GM10847 (cell line): ENCODE measurements around the gene PAM16.

ENCODE experiments used
- POLR2A ChIP-seq: IDR thresholded peaks from 2 replicates; pipeline ENCODE4 v1.6.1; 2011; ENCODE audit not compliant: insufficient read length; ENCODE audit errors: extremely low read depth

The PAM16 gene

DNA sequence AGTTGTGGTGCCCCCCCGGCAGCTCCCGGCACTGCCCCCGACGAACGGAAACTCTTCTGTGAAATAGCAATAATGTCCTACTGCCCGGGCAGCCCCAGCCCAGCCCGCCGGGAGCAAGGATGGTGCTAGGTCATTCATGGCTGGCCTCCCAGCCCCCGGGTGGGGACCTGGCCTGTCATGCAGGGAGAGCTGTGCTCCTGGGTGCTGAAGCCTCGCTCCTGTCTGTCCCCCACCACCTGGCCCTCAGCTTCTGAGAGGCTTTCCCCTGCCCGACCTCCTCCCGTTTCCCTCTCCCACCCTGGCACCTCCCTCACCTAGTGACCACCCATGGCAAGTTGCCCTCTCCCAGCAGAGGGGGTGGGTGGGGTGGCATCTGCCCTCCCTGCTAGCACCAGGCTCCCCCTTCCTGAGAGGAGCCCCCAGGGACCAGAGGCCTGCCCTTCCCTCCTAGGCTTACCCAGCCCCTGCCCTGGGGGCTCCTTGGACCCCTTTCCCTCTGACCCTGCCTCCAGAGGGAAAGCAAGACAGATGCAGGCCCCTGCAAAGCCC lies 13.5 kb downstream of the PAM16 start:
- no peak for TF ChIP-seq POLR2A

- no peak for TF ChIP-seq POLR2A
Observed at GRCh38 chr16:4336701-4337539, 14.2 kb downstream of the PAM16 start.

DNA sequence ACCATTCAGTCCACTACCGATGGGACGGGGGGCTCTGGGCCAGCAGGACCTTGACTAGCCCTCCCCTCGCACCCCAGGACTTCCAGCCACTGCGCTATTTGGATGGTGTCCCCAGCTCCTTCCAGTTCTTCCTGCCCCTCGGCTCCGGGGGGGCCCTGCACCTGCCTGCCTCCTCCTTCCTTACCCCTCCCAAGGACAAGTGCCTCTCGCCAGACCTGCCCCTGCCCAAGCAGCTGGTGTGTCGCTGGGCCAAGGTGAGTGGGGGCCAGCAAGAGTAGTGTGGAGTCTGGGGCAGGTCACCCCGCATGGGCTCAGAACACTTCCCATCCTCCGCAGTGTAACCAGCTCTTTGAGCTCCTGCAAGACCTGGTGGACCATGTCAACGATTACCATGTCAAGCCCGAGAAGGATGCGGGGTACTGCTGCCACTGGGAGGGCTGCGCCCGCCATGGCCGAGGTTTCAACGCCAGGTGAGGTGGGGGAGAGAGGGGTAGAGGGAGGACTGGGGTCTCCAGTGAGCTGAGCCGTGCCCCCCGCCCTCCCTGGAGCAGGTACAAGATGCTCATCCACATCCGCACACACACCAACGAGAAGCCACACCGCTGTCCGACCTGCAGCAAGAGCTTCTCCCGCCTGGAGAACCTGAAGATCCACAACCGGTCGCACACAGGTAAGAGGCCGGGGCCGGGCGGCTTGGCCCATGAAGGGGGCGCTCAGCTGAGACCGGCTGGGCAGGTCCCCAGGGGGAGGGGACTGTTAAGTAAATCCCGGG lies 16.2 kb downstream of the PAM16 start:
- TF ChIP-seq POLR2A: no peak

- TF ChIP-seq POLR2A: no peak
Observed at GRCh38 chr16:4333308-4333638, 17.8 kb downstream of the PAM16 start.

GRCh38 chr16:4332623-4333307 lies 18.4 kb downstream of the PAM16 start:
- TF ChIP-seq POLR2A: no peak

DNA sequence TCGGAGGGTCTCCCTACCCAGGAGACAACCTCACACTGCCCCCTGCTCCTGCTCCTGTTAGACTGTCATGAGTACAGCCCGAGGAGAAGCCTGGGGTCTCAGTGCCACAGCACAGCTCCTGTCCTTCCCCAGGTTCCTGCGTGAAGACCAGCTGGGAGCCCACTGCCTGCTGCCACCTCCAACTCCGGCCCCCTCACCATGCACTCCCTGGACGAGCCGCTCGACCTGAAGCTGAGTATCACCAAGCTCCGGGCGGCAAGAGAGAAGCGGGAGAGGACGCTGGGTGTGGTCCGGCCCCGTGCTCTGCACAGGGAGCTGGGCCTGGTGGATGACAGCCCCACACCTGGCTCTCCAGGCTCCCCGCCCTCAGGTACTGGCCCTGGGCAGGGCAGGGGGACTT lies 19.0 kb downstream of the PAM16 start:
- TF ChIP-seq POLR2A: no peak

DNA sequence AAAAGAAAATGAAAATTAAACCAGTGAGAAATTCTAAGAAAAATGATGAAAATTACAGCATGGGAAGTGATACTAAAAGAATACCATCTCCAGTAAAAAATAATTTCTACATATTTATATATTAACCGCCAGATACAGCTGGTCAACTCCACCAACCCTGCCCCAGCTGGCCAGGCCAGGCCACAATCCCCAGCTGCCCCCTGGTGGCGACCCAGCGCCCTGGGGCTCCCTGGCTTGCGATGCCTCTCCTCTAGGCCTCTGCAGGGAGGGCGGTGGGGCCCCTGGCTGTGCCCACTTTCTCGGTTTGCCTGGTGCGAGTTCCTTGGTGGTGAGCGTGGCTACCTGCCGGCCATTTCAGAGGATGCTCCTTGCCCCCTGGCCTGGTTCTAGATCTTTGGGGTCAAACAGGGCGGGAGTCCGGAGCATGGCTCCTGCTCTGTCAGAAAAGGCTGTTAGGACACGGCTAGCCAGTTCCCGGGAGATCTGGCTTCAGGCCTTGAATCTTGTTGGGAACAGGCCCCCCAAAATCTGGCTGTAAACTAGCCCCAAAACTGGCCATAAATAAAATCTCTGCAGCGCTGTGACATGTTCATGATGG lies 20.7 kb downstream of the PAM16 start:
- no peak for TF ChIP-seq POLR2A

DNA sequence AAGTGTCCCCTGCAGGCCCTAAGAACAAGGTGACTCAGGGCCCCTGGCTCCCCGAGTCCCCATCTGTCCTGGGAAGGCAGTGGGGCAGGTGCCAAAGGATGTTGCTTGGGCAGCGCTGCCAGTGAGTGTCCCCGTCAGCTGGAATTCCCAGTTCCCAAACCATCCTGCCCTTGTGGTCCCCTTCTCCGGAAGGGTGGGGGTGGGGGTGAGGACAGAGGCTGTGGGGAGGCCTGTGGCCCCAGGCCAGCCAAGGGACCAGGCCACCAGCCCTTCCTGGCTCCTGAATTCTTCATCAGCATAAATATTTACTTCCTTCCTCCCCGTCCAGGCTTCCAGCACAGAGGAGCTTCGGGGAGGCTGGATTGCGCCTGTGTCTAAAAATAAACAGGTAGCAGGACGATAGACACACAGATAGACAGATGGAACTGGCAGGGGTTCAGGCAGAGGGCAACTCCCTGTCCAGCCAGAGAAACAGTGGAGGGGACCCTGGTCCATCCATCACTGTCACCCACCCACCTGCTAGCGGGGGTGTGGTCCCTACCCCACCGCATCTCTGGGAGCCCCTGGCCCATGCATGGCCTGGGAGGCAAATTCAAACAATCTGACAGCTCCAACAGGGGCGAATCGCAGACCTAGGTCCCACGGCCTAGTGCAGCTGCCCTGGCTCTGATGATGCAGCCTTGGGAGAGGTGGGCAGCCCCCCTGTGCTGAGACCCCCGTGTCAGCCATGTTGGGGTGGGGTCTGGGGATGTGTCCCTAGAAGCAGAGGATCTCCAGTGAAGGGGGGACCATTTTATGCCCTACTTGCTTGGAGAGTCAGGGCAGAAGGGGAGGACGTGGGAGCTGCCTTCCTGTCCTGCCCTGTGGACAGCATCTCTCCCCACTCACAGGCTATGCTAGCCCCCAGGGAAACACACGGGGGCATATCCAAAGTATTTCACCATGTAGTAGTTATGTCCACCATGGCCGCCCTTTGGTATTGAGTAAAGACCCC lies 22.0 kb downstream of the PAM16 start:
- no peak for TF ChIP-seq POLR2A

DNA sequence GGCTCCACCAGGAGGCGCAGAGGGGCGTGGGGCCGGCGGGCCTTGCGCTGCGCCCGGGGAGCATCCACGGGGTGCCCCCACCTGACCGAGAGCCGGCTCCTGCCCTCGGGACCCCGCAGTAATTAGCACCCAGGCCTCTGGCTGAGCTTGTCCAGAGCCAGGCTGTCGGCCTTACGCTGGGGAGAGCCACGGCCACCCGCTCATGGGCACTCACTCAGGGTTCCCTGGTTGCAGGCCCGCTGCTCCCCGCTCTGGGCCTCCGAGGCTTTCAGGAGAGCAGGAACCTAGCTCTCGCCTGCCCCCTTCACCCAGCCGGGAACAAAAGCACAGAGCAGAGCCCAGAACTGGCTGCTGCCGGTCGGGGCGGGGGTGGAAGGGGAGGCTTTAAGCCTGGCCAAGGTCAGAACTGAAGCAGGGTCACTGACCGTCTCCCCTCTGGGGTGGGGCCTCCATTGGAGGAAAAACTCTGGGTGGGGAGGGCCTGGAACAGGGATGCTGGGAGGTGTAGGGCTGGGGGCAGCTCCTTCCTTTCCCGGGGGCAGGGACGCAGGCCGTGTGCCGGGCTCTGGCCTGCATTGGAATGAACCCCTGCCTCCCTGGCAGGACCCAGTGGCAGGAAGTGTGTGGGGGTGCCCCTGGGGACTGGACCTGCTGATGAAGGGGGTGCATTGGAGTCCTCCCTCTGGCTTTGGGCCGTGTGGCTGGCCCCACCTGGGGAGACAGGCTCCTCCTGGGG lies 22.9 kb downstream of the PAM16 start:
- TF ChIP-seq POLR2A: no peak

GRCh38 chr16:4327386-4328045 lies 23.6 kb downstream of the PAM16 start:
- TF ChIP-seq POLR2A: no peak

DNA sequence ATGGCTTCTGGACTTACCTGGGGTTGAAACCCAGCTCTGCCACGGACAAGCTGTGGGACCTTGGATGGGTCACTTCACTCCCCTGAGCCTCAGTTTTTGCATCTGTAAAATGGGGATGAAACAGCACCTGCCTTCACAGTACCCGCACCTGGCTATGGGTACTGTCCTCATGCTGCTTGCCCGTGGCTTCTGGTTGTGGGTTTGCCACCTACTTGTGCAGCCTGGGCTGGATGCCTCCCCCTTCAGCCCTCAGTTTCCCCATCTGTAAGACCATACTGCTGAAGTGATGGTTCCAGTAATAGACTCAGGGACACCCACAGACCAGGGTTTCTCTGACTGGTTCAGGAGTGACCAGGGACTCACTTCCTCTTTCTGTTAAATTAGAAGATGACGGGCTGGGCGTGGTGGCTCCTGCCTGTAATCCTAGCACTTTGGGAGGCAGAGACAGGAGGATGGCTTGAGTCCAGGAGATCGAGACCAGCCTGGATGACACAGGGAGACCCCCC lies 25.8 kb downstream of the PAM16 start:
- no peak for TF ChIP-seq POLR2A

GRCh38 chr16:4324492-4325252 lies 26.4 kb downstream of the PAM16 start:
- TF ChIP-seq POLR2A: no peak
